GM18502 (cell line): ENCODE results near the gene BCR.
"Not testable (repeated sequence)": the region's sequence is repeated elsewhere in the genome, so short reads cannot be mapped to it uniquely, and the experiment has no call there.

Experiments
- ATAC-seq: cut with Tn5 transposase; IDR thresholded peaks from one replicate; pipeline ENCODE4 v1.9.1; 2021; ENCODE audit warnings: mild to moderate bottlenecking; ENCODE audit not compliant: unreplicated experiment, poor library complexity

BCR gene

DNA sequence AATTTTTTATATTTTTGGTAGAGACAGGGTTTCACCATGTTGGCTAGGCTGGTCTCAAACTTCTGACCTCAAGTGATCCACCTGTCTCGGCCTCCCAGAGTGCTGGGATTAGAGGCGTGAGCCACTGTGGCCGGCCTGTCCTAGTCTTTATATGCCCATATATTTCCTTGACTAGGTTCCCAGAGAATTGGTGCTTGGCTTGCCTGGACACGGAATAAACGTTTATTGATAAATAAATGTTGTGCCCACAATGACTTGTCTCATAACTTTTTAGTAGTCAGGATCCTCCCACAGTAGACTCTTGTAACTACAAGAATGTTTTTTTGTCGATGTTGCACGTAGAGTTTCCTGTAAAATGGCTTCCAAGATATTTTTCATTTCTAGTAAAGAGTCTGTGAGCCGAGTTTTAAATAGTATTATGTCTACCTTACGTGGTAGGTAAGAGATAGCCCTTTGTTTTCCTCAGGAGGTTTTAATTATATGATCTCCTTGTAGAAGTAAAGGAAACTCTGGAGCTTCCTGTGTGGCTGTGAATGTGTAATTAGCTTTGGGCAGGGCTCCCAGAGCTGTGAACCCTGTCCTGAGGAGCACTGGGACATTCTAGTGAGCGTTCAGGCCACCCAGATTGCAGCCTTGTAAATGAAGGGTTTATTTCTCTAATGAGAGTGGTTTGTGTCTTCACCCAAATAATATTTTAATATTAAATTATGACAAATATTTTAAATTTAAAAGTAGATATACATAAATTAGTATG is 161.8 kb downstream of the BCR start:
- not testable (repeated sequence) for ATAC-seq

DNA sequence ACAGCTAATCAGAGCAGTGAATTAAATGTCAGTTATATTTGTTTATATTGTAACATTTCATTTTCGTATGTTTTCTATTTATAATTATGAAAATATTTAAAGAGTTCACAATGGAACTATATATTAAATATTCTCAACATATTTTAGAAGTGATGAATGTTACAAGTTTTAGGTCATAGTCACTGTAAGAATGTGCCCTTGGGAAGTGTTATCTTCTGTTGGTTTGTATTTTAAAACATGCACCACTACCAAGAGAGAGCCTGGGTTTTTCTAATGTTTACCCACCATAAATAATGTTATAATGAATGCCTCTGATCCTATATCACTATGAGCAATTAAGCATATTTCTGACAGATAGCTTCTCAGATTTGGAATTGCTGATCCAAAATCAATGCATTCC is 171.0 kb downstream of the BCR start:
- ATAC-seq, result no peak

DNA sequence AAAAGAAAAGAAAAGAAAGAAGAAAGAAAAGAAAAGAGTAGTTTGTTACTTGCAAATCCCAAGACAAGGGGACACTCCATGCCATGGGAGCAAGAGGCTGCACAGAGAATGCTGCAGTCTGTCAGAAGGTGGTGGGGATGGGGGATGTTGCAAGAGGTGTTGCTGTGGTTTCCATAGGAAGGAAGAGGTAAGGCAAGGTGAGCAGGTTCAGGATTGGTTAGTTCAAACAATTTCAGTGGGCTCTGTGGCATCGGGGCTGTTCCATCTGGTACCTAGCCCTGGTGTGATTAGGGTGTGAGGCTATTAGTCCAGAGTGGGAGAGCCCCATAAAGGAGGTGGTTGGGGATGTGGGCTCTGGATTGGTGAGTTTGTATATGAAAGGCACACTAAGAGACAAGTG is 172.7 kb downstream of the BCR start:
- ATAC-seq, result no peak

DNA sequence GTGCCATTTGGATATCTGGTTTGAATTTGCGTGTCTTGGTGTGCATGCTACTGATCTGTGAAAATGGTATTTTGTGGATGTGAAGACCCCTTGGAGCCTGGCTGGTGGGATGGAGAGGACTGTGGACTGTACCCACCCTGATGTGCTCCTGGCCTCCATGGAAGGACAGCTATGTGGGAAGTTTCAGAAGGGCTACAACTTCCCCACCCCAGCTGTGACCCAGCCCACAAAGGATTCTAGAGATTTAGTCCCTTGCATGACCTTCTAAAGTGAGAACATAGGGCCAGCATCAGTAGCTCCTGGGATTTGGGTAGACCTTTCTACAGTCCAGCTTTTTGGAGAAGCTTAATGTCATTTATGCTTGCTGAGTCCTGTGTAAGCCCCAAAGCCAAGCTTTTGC is 173.4 kb downstream of the BCR start:
- ATAC-seq, result no peak

DNA sequence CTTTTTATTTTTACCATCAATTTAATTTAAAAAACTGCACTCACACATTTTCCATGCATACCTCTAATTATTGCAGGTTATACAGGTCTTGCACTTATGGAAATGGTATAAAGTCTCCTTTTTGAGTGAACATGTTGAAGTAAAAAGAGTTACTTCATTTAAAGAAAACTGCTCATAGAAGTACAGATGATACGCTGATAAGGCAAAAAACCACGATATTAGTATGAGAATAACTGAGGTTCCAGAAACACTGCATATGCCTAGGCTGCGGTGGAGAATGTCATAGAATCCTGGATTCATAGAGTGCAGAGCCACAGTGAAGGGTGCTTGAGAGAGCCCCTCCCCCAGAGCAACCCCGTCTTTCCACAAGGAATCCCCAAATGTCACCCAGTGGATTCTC is 175.8 kb downstream of the BCR start:
- ATAC-seq, result no peak

DNA sequence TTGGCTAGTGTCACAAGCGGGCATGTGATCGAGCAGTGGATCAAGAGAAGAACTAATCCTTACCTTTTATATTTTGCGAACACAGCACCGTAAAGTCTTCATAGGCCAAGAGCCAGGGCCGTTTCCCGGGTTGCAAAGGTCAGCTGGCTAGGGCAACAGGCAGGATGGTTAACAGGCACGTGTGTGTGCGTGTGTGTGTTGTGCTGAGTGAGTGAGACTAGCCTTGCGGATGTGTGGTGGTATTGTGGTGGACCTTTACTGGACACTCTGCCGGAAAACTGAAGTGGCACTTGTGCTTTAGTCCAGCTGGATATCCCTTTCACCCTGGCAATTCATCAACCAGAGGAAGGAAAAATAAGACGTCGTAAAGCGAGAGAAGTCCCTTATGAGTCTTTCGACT is 176.7 kb downstream of the BCR start:
- no peak for ATAC-seq

DNA sequence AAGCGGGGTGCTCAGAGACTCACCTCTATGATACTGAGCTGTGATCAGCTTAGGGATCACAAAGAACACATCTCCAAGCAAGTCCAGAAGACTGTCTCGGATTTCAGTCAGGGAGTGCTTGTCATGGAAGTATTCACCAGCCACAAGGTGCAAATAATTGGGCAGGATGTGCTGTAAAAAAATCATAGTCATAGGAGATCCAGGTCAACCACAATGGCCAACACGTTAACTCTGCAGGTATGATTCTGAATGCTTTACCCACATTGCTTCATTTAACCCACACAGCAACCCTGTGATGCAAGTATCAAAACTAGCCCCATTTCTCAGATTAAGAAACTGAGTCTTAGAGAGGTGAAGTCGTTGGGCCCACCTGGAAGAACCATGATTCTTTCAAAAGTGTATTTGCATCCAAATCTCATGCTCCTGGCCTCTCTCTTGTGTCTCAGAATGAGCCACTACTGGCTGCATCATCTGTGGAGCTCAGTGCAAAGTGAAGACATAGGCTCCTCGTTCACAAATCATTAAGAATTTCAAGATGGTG is 179.3 kb downstream of the BCR start:
- ATAC-seq, result no peak

DNA sequence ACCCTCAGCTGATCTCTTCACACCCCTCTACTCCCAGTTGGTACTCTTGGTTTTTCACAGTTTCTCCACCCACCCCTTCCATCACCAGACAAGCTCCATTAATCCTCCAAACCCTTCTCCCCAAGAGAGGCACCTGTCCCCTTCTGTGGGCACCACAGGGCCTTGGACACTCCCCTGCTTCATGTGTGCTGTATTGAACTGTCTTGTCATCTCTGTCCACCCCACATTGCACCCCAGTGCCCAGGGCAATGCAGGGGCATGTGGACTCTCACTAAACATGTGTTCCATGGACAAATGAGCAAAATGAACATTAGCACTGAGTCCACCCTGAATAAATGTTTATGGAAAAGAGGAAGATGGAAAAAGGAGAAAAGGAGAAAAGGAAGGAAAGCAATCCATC is 181.4 kb downstream of the BCR start:
- ATAC-seq, result no peak

DNA sequence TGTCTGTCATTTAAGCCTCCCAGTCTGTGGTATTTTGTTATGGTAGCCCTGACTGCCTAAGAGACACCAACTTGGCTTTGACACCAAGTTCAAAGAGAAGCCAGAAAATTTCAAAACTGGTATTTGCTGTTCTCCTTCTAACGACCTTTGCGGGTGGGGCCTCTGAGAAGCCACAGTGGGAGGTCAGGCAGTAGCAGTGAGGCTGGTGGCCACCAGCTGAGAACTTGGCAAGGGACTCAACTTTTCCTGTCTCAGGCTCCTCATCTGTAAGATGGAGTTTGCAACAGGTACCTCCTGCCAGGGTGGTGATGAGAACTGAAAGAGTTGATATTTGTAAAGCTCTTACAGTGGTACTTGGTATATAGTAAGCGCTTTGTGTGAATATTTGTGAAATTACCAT is 183.4 kb downstream of the BCR start:
- no peak for ATAC-seq

DNA sequence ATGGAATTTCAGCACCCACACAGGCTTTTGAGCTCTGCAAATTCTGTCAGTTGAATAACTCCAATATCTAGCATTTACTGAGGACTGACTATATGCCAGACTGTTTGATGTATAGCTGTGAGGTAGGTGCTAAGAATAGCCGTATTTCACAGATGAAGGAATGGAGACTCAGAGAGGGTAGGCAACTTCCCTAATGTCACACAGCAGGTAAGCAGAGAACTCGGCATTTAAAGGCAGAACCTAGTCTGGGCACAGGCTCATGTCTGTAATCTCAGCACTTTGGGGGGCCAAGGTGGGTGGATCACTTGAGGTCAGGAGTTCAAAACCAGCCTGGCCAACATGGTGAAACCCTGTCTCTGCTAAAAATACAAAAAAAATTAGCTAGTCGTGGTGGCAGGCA is 184.1 kb downstream of the BCR start:
- no peak for ATAC-seq

DNA sequence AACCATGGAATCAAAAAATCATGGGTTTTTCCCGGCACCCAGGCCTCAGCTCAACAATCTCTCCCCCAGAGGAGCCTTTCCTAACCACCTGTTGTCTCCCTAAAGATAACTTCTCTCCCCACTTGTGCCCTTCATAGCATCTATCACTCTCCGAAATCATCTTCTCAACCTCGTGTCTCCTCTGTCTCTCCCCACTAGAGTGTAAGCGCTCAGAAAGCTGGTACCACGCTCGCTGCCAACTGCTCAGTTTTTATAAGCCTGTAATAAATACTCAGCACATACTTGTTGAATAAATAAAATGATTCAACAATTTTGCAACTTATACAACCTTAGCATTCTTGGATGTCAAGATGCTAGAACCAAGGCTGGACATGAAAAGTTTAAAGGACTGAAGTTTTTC is 185.2 kb downstream of the BCR start:
- no peak for ATAC-seq

DNA sequence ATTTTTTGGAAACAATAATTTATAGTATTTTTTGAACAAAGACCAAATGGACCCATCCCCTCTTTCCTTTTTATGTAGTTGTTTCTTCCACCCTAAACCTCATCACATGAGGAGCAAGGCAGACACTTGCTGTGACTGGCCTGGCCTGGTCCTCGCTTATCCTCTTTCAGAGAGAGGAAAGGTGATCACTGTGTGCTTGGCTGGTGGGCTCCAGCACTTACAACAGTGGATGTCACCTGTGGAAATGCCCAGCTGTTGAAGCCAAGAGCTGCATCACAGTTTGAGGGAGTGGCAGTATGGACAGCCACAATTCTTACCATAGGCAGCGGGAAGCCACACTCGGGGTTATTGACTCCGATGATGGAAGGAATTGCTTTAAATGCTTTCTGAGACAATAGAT is 185.7 kb downstream of the BCR start:
- no peak for ATAC-seq

DNA sequence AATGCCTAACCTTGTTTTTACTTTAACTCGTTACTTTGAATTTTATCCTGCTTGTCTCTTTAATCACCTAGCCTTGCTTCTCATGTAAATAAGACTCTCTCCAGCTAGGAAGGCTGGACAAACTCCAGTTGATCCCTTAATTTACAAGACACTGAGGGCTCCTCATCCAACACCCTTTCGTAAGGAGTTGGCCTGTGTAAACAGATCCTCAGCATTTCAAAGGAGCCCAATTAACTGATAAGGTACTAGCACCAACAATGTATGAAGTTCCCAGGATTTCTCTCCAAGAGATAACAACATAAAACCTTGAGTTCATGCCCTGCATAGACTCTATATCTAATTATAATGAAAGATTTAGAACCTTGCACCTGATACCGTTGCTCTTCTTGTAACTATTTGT is 186.9 kb downstream of the BCR start:
- not testable (repeated sequence) for ATAC-seq
